Spleen (tissue), 11 donors: ENCODE data around the gene RTN4R. TPM values are rescaled to one million over a fixed set of nuclear protein-coding genes. Genes with fewer than 3 reads are reported as not detected.

Experiments
- DNase-seq: peaks from one replicate; pipeline ENCODE4 v3.0.0-alpha.2; 2020
- H3K27ac ChIP-seq, 8 donors: fragments of 200-600 bp; sonication (generic) in 7 of 8; 1 replicate in 4 of 8; 2 replicates in 4 of 8; pipeline versions ENCODE4 v1.5.0 to v1.8.0; 2016 to 2021; ENCODE audit warnings: inconsistent platforms in 4 of 8, mild to moderate bottlenecking in 4 of 8, moderate library complexity in 1 of 8
- H3K27me3 ChIP-seq, 7 donors: fragments of 200-600 bp; sonication (generic) in 6 of 7; replicated peaks in 1 of 7; 1 replicate in 4 of 7; 2 replicates in 3 of 7; pipeline versions ENCODE4 v1.5.0 to v1.8.0; 2016 to 2021; ENCODE audit warnings: inconsistent platforms in 3 of 7, mild to moderate bottlenecking in 1 of 7
- H3K36me3 ChIP-seq, 6 donors: fragments of 200-600 bp; sonication (generic) in 5 of 6; 1 replicate in 4 of 6; 2 replicates in 2 of 6; pipeline versions ENCODE4 v1.5.0 to v1.8.0; 2016 to 2021; ENCODE audit warnings: inconsistent platforms in 2 of 6
- H3K4me1 ChIP-seq, 6 donors: fragments of 200-600 bp; sonication (generic) in 5 of 6; 1 replicate in 3 of 6; 2 replicates in 3 of 6; pipeline versions ENCODE4 v1.5.0 to v1.8.0; 2016 to 2021; ENCODE audit warnings: inconsistent platforms in 3 of 6
- H3K4me3 ChIP-seq, 8 donors: fragments of 200-600 bp; sonication (generic) in 7 of 8; 1 replicate in 4 of 8; 2 replicates in 4 of 8; pipeline versions ENCODE4 v1.5.0 to v1.8.0; 2016 to 2021; ENCODE audit warnings: inconsistent platforms in 4 of 8, mild to moderate bottlenecking in 4 of 8, moderate library complexity in 2 of 8
- H3K9me3 ChIP-seq, 8 donors: fragments of 200-600 bp; sonication (generic) in 7 of 8; 1 replicate in 4 of 8; 2 replicates in 4 of 8; pipeline versions ENCODE4 v1.5.0 to v1.8.0; 2016 to 2021; ENCODE audit warnings: inconsistent platforms in 4 of 8
- CTCF ChIP-seq, 11 experiments: fragments of 200-600 bp in 7 of 11; fragments of 450-650 bp in 4 of 11; sonication (generic) in 4 of 11; IDR thresholded peaks in 8 of 11; conservative IDR thresholded peaks in 3 of 11; 1 replicate in 7 of 11; 2 replicates in 4 of 11; pipeline versions ENCODE4 v1.4.0 to v1.8.0; 2016 to 2021; ENCODE audit warnings: antibody characterized with exemption in 11 of 11, inconsistent platforms in 4 of 11, mild to moderate bottlenecking in 1 of 11
- POLR2A ChIP-seq, 3 donors: fragments of 450-650 bp; IDR thresholded peaks; one replicate each; pipeline ENCODE4 v1.5.1; 2017; ENCODE audit warnings: antibody characterized with exemption in 3 of 3, mild to moderate bottlenecking in 1 of 3
- POLR2AphosphoS5 ChIP-seq, 3 donors: sonication (generic); formaldehyde crosslinking; IDR thresholded peaks; one replicate each; pipeline ENCODE4 v1.5.1; 2017; ENCODE audit warnings: antibody characterized with exemption in 3 of 3
- WGBS, 5 donors: extraction: QIAGEN DNeasy Blood & Tissue Kit in 3 of 5; methylation state at CpG; one replicate each; pipeline versions ENCODE4 v1.1.5 to v1.1.7; 2013 to 2018; 5-methylcytosine and 5-hydroxymethylcytosine counted together
- intact Hi-C: fragments of 100-400 bp; cut with DNase I; formaldehyde crosslinking; loops from one replicate; pipeline ENCODE4 v1.15.0; 2023; ENCODE audit warnings: low total_unique reads
- polyA plus RNA-seq, 3 donors: library from polyadenylated mRNA; stranded (reverse); fragments of 200-250 nt; gene quantifications; one replicate each; pipeline ENCODE4 v1.2.1, GENCODE V29; 2013
- total RNA-seq, 7 donors: library from RNA; depleted of rRNA in 3 of 7; stranded (reverse); fragments of >200 nt in 3 of 7; fragmentation: NEBNext Ultra II Directional in 4 of 7; extraction: Animal tissue kit (Norgen Biotek cat#: 25700) in 4 of 7; gene quantifications; one replicate each; pipeline versions ENCODE4 v1.1.0 to v1.2.1, GENCODE V29; 2016 to 2021
- donor health status: healthy with polysubstance abuse.
- donor health status: DM: no; HTN: no; CAD: no; lungs with moderate emphysema.
- donor health status: DM: no; HTN: no; CAD: no.
- donor health status: Bipolar disorder and iron deficiency.
- donor health status: healthy.
- donor health status: DM: no; HTN: no; CAD: no.
- donor health status: DM: yes; HTN: yes; CAD: no.

RTN4R gene
- total and polyA plus RNA-seq, 10 donors = 1.5 to 11.8 (median 6.1) TPM

- intact Hi-C loops = no loop called here
- Histone ChIP-seq H3K36me3 (no peaks in the 10 kb centered on the region), H3K4me1 (peaks cover 28 to 77% (median 52%) of the 10 kb centered on the region in 6 donors), H3K4me3 (no peak overlapping the region), H3K9me3 (no peaks in the 10 kb centered on the region), H3K27ac (no peak overlapping the region), H3K27me3 (no peaks in the 10 kb centered on the region)
- no peak for DNase-seq
- TF ChIP-seq CTCF (IDR thresholded peaks at IDR 0.05 in 8 of 11, conservative IDR thresholded peaks at IDR 0.05 in 3 of 11) (no peak), POLR2AphosphoS5 (IDR thresholded peaks at IDR 0.05) (no peak), POLR2A (IDR thresholded peaks at IDR 0.05) (no peak)
Observed at GRCh38 chr22:20251491-20251890, 16.6 kb downstream of the RTN4R start.

- no peak for DNase-seq
Observed at GRCh38 chr22:20249797-20250354, 18.2 kb downstream of the RTN4R start.

GRCh38 chr22:20248461-20248978 lies 19.6 kb downstream of the RTN4R start:
- Histone ChIP-seq H3K4me1 (peaks cover 52 to 80% (median 66%) of the 10 kb centered on the region in 6 donors), H3K27me3 (no peaks in the 10 kb centered on the region), H3K4me3 (no peak overlapping the region), H3K36me3 (no peaks in the 10 kb centered on the region), H3K9me3 (no peaks in the 10 kb centered on the region), H3K27ac (peak overlapping the region in 7 of 8 donors; percentile 13 to 86 (median 77))
- no peak for TF ChIP-seq POLR2AphosphoS5 (IDR thresholded peaks at IDR 0.05)
- TF ChIP-seq POLR2A (IDR thresholded peaks at IDR 0.05) = no peak
- TF ChIP-seq CTCF (IDR thresholded peaks at IDR 0.05 in 8 of 11, conservative IDR thresholded peaks at IDR 0.05 in 3 of 11) = no peak
- no peak for DNase-seq
- WGBS, 5 donors = 90 to 96% (median 91%) methylated on average over 9 to 12 of the region's 12 CpGs; no CpG with 5 or more reads in 1 of the 5 donors
- intact Hi-C loops = no loop called here

More at GRCh38 chr22:20249797-20250354, 18.2 kb downstream of the RTN4R start:
- Histone ChIP-seq H3K9me3 (no peaks in the 10 kb centered on the region), H3K36me3 (no peaks in the 10 kb centered on the region), H3K27me3 (no peaks in the 10 kb centered on the region), H3K4me3 (no peak overlapping the region), H3K4me1 (peaks cover 39 to 77% (median 56%) of the 10 kb centered on the region in 6 donors), H3K27ac (peak overlapping the region; percentile 36 to 86 (median 72))
- TF ChIP-seq CTCF (IDR thresholded peaks at IDR 0.05 in 8 of 11, conservative IDR thresholded peaks at IDR 0.05 in 3 of 11) = no peak
- TF ChIP-seq POLR2AphosphoS5 (IDR thresholded peaks at IDR 0.05) = peak; percentile 46 to 72 (median 55)
- TF ChIP-seq POLR2A (IDR thresholded peaks at IDR 0.05) = no peak
- intact Hi-C loops = no loop called here
- 51 to 81% (median 65%) methylated on average over 8 to 11 of the region's 11 CpGs for WGBS, 5 donors

- H3K9me3 ChIP-seq = no peaks in the 10 kb centered on the region
- intact Hi-C loops = no loop called here
- peaks cover 61 to 85% (median 74%) of the 10 kb centered on the region in 6 donors for H3K4me1 ChIP-seq
- DNase-seq = no peak
- H3K27me3 ChIP-seq = no peaks in the 10 kb centered on the region
- no peak overlapping the region for H3K4me3 ChIP-seq
- TF ChIP-seq CTCF (IDR thresholded peaks at IDR 0.05 in 8 of 11, conservative IDR thresholded peaks at IDR 0.05 in 3 of 11) (no peak), POLR2AphosphoS5 (IDR thresholded peaks at IDR 0.05) (no peak), POLR2A (IDR thresholded peaks at IDR 0.05) (no peak)
- peak overlapping the region in 7 of 8 donors; percentile 27 to 86 (median 77) for H3K27ac ChIP-seq
- WGBS, 5 donors = 77 to 91% (median 83%) methylated on average over 6 of the region's 6 CpGs
- no peaks in the 10 kb centered on the region for H3K36me3 ChIP-seq
Observed at GRCh38 chr22:20247608-20248171, 20.4 kb downstream of the RTN4R start.
